DND-41 (cell line): ENCODE results near the gene FBLN1.

Experiments used
- ATAC-seq: fragments of 200-7000 bp; cut with Tn5 transposase; 3 replicates; pipeline ENCODE4 v1.9.1; 2021; ENCODE audit warnings: low read depth; ENCODE audit not compliant: insufficient read depth
- DNase-seq: peaks from one replicate; pipeline ENCODE4 v3.0.0-alpha.2; 2020
- H2AFZ ChIP-seq: 2 replicates; pipeline ENCODE4 v1.6.0; 2012; ENCODE audit warnings: low read depth, low read length
- H3K27ac ChIP-seq: 2 replicates; pipeline ENCODE4 v1.5.1; 2012; ENCODE audit warnings: low read length, inconsistent platforms
- H3K27me3 ChIP-seq: fragments of 200-600 bp; sonication (generic); 2 replicates; pipeline ENCODE4 v1.6.0; 2012; ENCODE audit warnings: low read length, mild to moderate bottlenecking, inconsistent platforms; ENCODE audit not compliant: insufficient read depth, poor library complexity
- H3K36me3 ChIP-seq: 2 replicates; pipeline ENCODE4 v1.5.1; 2012; ENCODE audit warnings: low read length, inconsistent platforms; ENCODE audit not compliant: insufficient read depth
- H3K4me1 ChIP-seq: 2 replicates; pipeline ENCODE4 v1.5.1; 2012; ENCODE audit warnings: mild to moderate bottlenecking, low read length; ENCODE audit not compliant: insufficient read depth
- H3K4me2 ChIP-seq: 2 replicates; pipeline ENCODE4 v1.6.0; 2012; ENCODE audit warnings: mild to moderate bottlenecking, moderate library complexity, low read length, inconsistent platforms; ENCODE audit not compliant: insufficient read depth
- H3K4me3 ChIP-seq, 2 experiments: fragments of 200-600 bp in 1 of 2; shearing (Covaris generic) in 1 of 2; 2 replicates each; pipeline ENCODE4 v1.5.1; 2012 to 2016; ENCODE audit warnings: inconsistent platforms in 2 of 2, low read length in 2 of 2, mild to moderate bottlenecking in 2 of 2, low read depth in 1 of 2, moderate library complexity in 1 of 2
- H3K79me2 ChIP-seq: 2 replicates; pipeline ENCODE4 v1.6.0; 2012; ENCODE audit warnings: low read length, inconsistent platforms; ENCODE audit not compliant: insufficient read depth
- H3K9ac ChIP-seq: 2 replicates; pipeline ENCODE4 v1.6.0; 2012; ENCODE audit warnings: low read depth, mild to moderate bottlenecking, inconsistent platforms, low read length, moderate library complexity
- H3K9me3 ChIP-seq: 2 replicates; pipeline ENCODE4 v1.5.1; 2012; ENCODE audit warnings: low read length, moderate library complexity, mild to moderate bottlenecking, inconsistent platforms; ENCODE audit not compliant: insufficient read depth, severe bottlenecking
- H4K20me1 ChIP-seq: 2 replicates; pipeline ENCODE4 v1.6.0; 2012; ENCODE audit warnings: low read length; ENCODE audit not compliant: insufficient read depth
- EZH2 ChIP-seq: IDR thresholded peaks from 3 replicates; pipeline ENCODE4 v1.6.1; 2012; ENCODE audit warnings: borderline replicate concordance, low read depth, mild to moderate bottlenecking, moderate library complexity, low read length, inconsistent platforms; ENCODE audit not compliant: severe bottlenecking
- TF ChIP-seq, protein P1 (sequence below): IDR thresholded peaks from 2 replicates; pipeline ENCODE4 v1.5.1; 2012; ENCODE audit warnings: borderline replicate concordance, low read length, moderate library complexity, mild to moderate bottlenecking; ENCODE audit not compliant: poor library complexity, severe bottlenecking; ENCODE audit errors: extremely low read depth

Gene FBLN1

DNA sequence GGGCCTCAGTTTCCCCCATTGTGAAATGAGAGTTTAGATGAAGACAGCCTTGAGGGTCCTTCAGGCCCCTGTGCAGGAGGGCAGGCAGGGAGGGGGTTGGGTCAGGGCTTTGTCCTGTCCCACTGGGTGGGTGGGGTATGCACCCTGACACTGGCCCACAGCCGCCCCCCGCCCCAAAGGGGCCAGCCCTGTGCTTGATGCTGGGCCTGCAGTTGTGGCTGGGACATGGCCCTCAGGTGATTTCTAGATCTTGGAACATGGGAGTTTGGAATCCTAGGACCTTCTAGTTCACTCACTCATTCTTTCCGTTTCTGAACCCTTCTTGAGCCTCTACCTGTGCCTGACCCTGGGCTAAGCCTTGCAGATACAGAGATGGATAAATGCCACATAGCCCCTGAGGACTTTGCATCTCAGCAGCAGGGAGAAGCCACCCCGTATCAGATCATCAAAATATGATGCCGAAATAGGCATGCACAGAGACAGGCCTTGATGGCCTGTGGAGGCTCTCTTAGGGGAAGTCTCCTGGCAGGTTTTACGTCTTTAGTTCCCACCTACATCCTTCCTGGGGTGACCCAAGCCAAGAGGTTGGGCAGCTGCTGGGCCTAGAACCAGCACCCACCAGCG is 76.0 kb downstream of the FBLN1 start:
- Histone ChIP-seq H3K27ac (no peak overlapping the region), H3K36me3 (no peaks in the 10 kb centered on the region), H4K20me1 (peaks cover 10% of the 10 kb centered on the region; the same call in 1 of the 2 replicates), H3K79me2 (no peaks in the 10 kb centered on the region), H3K4me1 (peaks cover 2% of the 10 kb centered on the region; the same call in 1 of the 2 replicates), H3K4me2 (no peak overlapping the region), H3K27me3 (no peaks in the 10 kb centered on the region), H2AFZ (no peak overlapping the region), H3K4me3 (no peak overlapping the region), H3K9ac (no peak overlapping the region), H3K9me3 (no peaks in the 10 kb centered on the region)
- no peak for TF ChIP-seq EZH2
- TF ChIP-seq, protein P1, sequence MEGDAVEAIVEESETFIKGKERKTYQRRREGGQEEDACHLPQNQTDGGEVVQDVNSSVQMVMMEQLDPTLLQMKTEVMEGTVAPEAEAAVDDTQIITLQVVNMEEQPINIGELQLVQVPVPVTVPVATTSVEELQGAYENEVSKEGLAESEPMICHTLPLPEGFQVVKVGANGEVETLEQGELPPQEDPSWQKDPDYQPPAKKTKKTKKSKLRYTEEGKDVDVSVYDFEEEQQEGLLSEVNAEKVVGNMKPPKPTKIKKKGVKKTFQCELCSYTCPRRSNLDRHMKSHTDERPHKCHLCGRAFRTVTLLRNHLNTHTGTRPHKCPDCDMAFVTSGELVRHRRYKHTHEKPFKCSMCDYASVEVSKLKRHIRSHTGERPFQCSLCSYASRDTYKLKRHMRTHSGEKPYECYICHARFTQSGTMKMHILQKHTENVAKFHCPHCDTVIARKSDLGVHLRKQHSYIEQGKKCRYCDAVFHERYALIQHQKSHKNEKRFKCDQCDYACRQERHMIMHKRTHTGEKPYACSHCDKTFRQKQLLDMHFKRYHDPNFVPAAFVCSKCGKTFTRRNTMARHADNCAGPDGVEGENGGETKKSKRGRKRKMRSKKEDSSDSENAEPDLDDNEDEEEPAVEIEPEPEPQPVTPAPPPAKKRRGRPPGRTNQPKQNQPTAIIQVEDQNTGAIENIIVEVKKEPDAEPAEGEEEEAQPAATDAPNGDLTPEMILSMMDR = no peak
- ATAC-seq (no peak), DNase-seq (no peak)

DNA sequence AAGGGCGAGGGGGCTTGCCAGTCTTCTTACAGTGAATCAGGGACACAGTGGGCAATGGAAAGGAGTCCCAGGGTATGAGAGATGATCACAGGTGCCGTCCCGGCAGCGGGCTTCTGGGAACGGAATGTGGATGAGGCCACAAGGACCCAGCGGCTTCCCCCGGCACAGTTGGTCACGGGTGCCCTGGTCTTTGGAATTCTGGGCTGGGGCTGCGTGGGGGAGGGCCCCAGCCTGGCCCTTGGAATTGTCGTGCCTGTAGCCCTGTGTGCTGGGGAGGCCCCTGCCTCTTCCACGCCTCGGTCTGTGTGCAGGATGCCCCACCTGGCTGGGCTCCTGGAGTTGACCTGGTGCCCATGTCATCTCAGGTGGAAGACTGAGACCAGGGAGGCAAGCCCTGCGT is 76.6 kb downstream of the FBLN1 start:
- Histone ChIP-seq H3K36me3 (no peaks in the 10 kb centered on the region), H3K4me1 (peaks cover 2% of the 10 kb centered on the region; the same call in 1 of the 2 replicates), H3K9ac (no peak overlapping the region), H3K4me2 (no peak overlapping the region), H3K27ac (no peak overlapping the region), H4K20me1 (peaks cover 10% of the 10 kb centered on the region; the same call in 1 of the 2 replicates), H3K9me3 (no peaks in the 10 kb centered on the region), H3K4me3 (no peak overlapping the region), H2AFZ (no peak overlapping the region), H3K27me3 (no peaks in the 10 kb centered on the region), H3K79me2 (no peaks in the 10 kb centered on the region)
- ATAC-seq = no peak
- no peak for TF ChIP-seq EZH2
- TF ChIP-seq, protein P1 = no peak
- DNase-seq = no peak

DNA sequence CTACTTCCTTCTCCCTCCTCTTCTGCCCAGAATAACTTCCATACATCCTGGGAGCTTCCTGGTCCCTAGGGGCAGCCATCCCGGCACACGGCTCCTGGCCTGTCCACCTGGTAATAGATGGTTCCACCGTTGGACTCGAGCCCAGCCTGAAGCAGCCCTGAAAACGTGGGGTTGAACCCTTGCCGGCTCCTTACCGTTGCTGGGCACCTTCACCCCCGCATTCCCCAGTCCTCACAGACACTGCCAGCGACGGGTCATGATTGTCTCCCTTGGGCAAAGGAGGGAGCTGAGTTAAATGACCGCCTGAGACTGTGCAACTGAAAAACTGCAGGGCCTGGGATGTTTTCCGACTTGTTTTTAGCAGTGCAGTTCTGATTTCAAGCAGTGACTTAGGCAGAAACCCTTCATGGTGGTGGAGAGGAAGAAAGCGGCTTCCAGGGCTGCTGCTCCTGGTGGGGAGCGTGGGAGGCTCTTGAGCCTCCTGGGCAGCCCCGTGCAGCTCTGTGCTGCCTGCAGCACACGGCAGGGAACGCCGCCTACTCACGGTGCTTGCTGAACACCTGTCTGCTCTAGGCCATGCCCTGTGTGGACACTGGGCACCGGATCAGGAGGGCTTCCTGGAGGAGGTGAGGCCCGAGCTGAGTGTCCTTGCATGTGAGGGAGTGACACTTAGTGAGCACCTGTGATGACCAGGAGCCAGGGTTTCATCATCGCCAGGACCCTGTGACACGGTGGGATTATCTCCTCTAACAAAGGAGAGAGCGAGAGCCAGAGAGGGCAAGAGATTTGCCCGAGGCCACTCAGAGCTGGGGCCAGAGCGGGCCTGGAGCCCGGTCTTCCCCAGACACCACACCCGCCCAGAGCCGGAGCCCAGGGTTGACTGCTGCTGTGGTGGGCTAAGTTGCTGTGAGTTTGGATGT is 77.4 kb downstream of the FBLN1 start:
- ATAC-seq (no peak), DNase-seq (no peak)
- no peaks in the 10 kb centered on the region for H3K36me3 ChIP-seq
- no peak for TF ChIP-seq EZH2
- H4K20me1 ChIP-seq = peaks cover 10% of the 10 kb centered on the region; the same call in 1 of the 2 replicates
- no peak overlapping the region for H3K9ac ChIP-seq
- no peaks in the 10 kb centered on the region for H3K79me2 ChIP-seq
- no peaks in the 10 kb centered on the region for H3K9me3 ChIP-seq
- H2AFZ ChIP-seq = no peak overlapping the region
- H3K4me2 ChIP-seq = no peak overlapping the region
- H3K27me3 ChIP-seq = no peaks in the 10 kb centered on the region
- no peak overlapping the region for H3K4me3 ChIP-seq
- no peak overlapping the region for H3K27ac ChIP-seq
- peaks cover 2% of the 10 kb centered on the region; the same call in 1 of the 2 replicates for H3K4me1 ChIP-seq
